Measurements from ENCODE around the gene FADS3.

The FADS3 gene

GRCh38 chr11:61914471-61915171 is 23.3 kb upstream of the FADS3 start:
- no peak for DNase-seq (ENCODE audit: low read depth, low spot score)
- no peak overlapping the region for H3K27ac ChIP-seq

GRCh38 chr11:61913699-61914395 is 22.5 kb upstream of the FADS3 start:
- no peak overlapping the region for H3K27ac ChIP-seq
- DNase-seq (ENCODE audit: low read depth, low spot score), result no peak

- no peak overlapping the region for H3K27ac ChIP-seq
- DNase-seq (ENCODE audit: low read depth, low spot score), result no peak
Observed at GRCh38 chr11:61912991-61913698, 21.8 kb upstream of the FADS3 start.

- H3K27ac ChIP-seq, result no peak overlapping the region
- no peak for DNase-seq (ENCODE audit: low read depth, low spot score)
Observed at GRCh38 chr11:61912530-61912898, 21.2 kb upstream of the FADS3 start.

- no peak for DNase-seq (ENCODE audit: low read depth, low spot score)
- no peak overlapping the region for H3K27ac ChIP-seq
Observed at GRCh38 chr11:61911701-61912529, 20.6 kb upstream of the FADS3 start.

- H3K27ac ChIP-seq, result no peak overlapping the region
- no peak for DNase-seq (ENCODE audit: low read depth, low spot score)
Observed at GRCh38 chr11:61911128-61911700, 19.9 kb upstream of the FADS3 start.

- no peak overlapping the region for H3K27ac ChIP-seq
- no peak for DNase-seq (ENCODE audit: low read depth, low spot score)
Observed at GRCh38 chr11:61910187-61911127, 19.1 kb upstream of the FADS3 start.

GRCh38 chr11:61908730-61909316 is 17.5 kb upstream of the FADS3 start:
- no peak for DNase-seq (ENCODE audit: low read depth, low spot score)
- H3K27ac ChIP-seq, result no peak overlapping the region

GRCh38 chr11:61907871-61908729 is 16.8 kb upstream of the FADS3 start:
- H3K27ac ChIP-seq, result no peak overlapping the region

GRCh38 chr11:61907282-61907681 is 15.9 kb upstream of the FADS3 start:
- no peak for DNase-seq (ENCODE audit: low read depth, low spot score)
- no peak overlapping the region for H3K27ac ChIP-seq

More at GRCh38 chr11:61907871-61908729, 16.8 kb upstream of the FADS3 start:
- no peak for DNase-seq (ENCODE audit: low read depth, low spot score)

GRCh38 chr11:61906522-61906909 is 15.2 kb upstream of the FADS3 start:
- no peak for DNase-seq (ENCODE audit: low read depth, low spot score)

GRCh38 chr11:61905801-61906521 is 14.6 kb upstream of the FADS3 start:
- no peak for DNase-seq (ENCODE audit: low read depth, low spot score)
- H3K27ac ChIP-seq, result no peak overlapping the region

More at GRCh38 chr11:61906522-61906909, 15.2 kb upstream of the FADS3 start:
- no peak overlapping the region for H3K27ac ChIP-seq

GRCh38 chr11:61905067-61905696 is 13.8 kb upstream of the FADS3 start:
- no peak overlapping the region for H3K27ac ChIP-seq
- DNase-seq (ENCODE audit: low read depth, low spot score), result no peak

- DNase-seq (ENCODE audit: low read depth, low spot score), result no peak
- H3K27ac ChIP-seq, result no peak overlapping the region
Observed at GRCh38 chr11:61904539-61905048, 13.2 kb upstream of the FADS3 start.

- no peak for DNase-seq (ENCODE audit: low read depth, low spot score)
- H3K27ac ChIP-seq, result no peak overlapping the region
Observed at GRCh38 chr11:61903845-61904244, 12.5 kb upstream of the FADS3 start.

GRCh38 chr11:61902313-61902712 is 11.0 kb upstream of the FADS3 start:
- H3K27ac ChIP-seq, result no peak overlapping the region
- no peak for DNase-seq (ENCODE audit: low read depth, low spot score)

Measured in epithelial cell of prostate (primary cell).